ELR (cell line): ENCODE measurements around the gene WDR76.

ENCODE experiments used
- DNase-seq: peaks from one replicate; pipeline ENCODE4 v3.0.0-alpha.2; 2015; ENCODE audit warnings: low read depth

The WDR76 gene

DNA sequence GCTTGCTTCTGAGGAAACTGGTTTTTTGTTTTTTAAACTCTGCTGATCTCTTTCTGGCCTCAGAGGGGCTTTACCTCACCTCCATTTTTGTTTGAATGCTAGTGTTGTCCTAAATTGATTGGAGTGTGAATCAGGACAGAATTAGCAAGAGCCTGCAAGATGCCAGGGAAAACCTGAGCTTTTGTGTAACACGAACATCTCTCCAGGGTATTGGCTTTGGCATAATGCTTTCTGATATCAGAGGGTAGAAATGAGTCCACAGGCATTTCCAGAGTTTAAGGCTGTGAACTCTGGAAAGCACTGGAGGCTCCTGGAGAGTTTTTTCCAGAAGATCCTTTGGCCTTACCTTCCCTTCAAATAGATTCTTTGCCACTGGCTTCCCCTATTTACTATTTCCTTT, 87.1 kb downstream of the WDR76 start:
- DNase-seq = no peak

DNA sequence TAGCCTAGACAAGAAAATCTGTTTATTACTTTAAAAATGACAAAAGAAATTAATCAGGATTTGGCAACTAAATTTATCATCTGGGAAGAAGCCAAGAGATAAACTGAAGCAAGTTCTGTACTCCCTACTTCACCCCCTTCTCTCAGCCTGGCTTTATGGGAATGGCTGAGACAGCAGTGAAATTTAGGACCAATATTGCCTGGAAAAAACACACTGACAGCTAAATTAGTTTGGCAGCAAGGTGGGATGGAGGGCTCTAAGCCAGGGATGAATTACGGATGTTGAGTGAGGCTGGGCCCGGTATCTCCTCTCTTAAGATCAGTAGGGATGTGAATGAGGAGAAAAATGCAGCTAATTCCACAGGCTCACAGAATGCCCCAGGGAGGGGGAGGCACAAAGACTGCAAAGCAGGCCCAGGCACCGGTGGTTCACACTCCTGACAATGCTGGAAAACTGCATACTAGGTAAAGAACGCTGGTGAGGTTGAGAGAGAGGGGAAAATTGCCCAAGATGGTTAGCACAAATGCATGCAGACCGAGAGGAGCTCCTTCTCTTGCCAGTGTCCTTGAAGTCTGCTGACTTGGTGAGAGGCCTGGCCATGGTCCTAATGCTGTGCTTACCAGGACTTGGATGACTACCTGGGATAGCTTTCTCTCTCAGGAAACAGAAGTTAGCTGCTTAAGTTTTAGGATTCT, 89.0 kb downstream of the WDR76 start:
- DNase-seq = no peak

DNA sequence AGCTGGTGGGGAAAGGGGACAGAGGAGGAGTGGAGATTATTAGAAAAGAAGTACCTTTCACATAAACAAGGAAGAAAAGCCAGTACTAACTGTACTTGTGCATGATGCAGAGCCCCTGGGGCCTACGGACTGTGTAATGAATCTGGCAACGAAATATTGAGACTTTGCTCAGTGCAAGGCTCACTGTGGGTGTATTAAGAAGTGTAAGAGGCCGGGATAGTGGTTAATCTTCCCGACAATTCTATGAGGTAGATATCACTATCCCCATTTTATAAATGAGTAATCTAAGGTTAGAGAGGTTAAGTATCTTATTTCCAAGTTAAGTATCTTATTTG, 89.5 kb downstream of the WDR76 start:
- no peak for DNase-seq
